GM12878 (cell line): ENCODE measurements around the gene CGB2. TPM values are rescaled to one million over a fixed set of nuclear protein-coding genes. Genes with fewer than 3 reads are reported as not detected.

Experiments used
- ATAC-seq: fragments of 200-7000 bp; cut with Tn5 transposase; 3 replicates; pipeline ENCODE4 v1.9.1; 2020; ENCODE audit warnings: mild to moderate bottlenecking, moderate library complexity
- BruUV-seq: library from RNA; stranded (reverse); fragments of 400-500 nt; replicated peaks from 2 replicates; lab custom pipeline; 2021; lab: Mats Ljungman, UMichigan
- CTCF ChIA-PET: fragments of 300-600 bp; sonication (Branson Sonifier 250); formaldehyde crosslinking; extraction: SDS; loops from one replicate; lab custom pipeline; 2021; ENCODE audit warnings: inconsistent platforms; lab: Yijun Ruan, JAX
- POLR2A ChIA-PET: fragments of 350-600 bp; formaldehyde crosslinking; extraction: SDS; loops from one replicate; lab custom pipeline; 2021; ENCODE audit warnings: inconsistent platforms; lab: Charles Lee
- RAD21 ChIA-PET: fragments of 300-600 bp; sonication (Branson Sonifier 250); formaldehyde crosslinking; loops from one replicate; lab custom pipeline; 2023; ENCODE audit warnings: antibody characterized with exemption; ENCODE audit not compliant: unreplicated experiment; lab: Charles Lee
- SMC1A ChIA-PET: fragments of 300-600 bp; sonication (Branson Sonifier 250); formaldehyde crosslinking; loops from one replicate; lab custom pipeline; 2023; ENCODE audit not compliant: unreplicated experiment, uncharacterized antibody; lab: Charles Lee
- DNase-seq: peaks from one replicate; pipeline ENCODE4 v3.0.0-alpha.2; 2011; ENCODE audit warnings: low read depth, low spot score
- FAIRE-seq: peaks from 3 replicates; lab custom pipeline; 2011; peaks lifted over from hg19 to GRCh38; lab: Jason Lieb, UNC
- H2AFZ ChIP-seq: 2 replicates; pipeline ENCODE4 v1.6.0; 2011; ENCODE audit warnings: low read depth, low read length, control low read depth; ENCODE audit not compliant: control insufficient read depth
- H3K27ac ChIP-seq: 2 replicates; pipeline ENCODE4 v1.5.1; 2011; ENCODE audit warnings: control low read depth; ENCODE audit not compliant: control insufficient read depth, insufficient read depth
- H3K27me3 ChIP-seq, 2 experiments: replicated peaks in 1 of 2; 2 replicates each; pipeline versions ENCODE4 v1.6.0 to v1.6.1; 2011; ENCODE audit warnings: low read length in 1 of 2; ENCODE audit not compliant: control insufficient read depth in 2 of 2, insufficient read depth in 2 of 2
- H3K36me3 ChIP-seq, 2 experiments: 2 replicates each; pipeline ENCODE4 v1.5.1; 2011; ENCODE audit warnings: low read length in 1 of 2; ENCODE audit not compliant: control insufficient read depth in 2 of 2, insufficient read depth in 2 of 2
- H3K4me1 ChIP-seq: 2 replicates; pipeline ENCODE4 v1.6.1; 2011; ENCODE audit warnings: mild to moderate bottlenecking, low read length, moderate library complexity, mixed read lengths; ENCODE audit not compliant: control insufficient read depth, insufficient read depth
- H3K4me2 ChIP-seq: 2 replicates; pipeline ENCODE4 v1.6.0; 2011; ENCODE audit warnings: control low read depth; ENCODE audit not compliant: control insufficient read depth, insufficient read depth
- H3K4me3 ChIP-seq: fragments of 200-600 bp; sonication (generic); 2 replicates; pipeline ENCODE4 v1.5.1; 2016
- H3K79me2 ChIP-seq: 2 replicates; pipeline ENCODE4 v1.6.0; 2011; ENCODE audit warnings: low read length; ENCODE audit not compliant: control insufficient read depth, insufficient read depth
- H3K9ac ChIP-seq: 2 replicates; pipeline ENCODE4 v1.8.0; 2011; ENCODE audit warnings: low read length, control low read depth, mixed read lengths; ENCODE audit not compliant: control insufficient read depth, insufficient read depth
- H3K9me3 ChIP-seq: replicated peaks from 3 replicates; pipeline ENCODE4 v1.5.1; 2011; ENCODE audit warnings: mild to moderate bottlenecking, low read length; ENCODE audit not compliant: control insufficient read depth, insufficient read depth
- H4K20me1 ChIP-seq: 2 replicates; pipeline ENCODE4 v1.6.0; 2011; ENCODE audit not compliant: control insufficient read depth, insufficient read depth
- BCLAF1 ChIP-seq: fragments of 450-650 bp; IDR thresholded peaks from 2 replicates; pipeline ENCODE4 v1.6.1; 2017; ENCODE audit warnings: antibody characterized with exemption, mild to moderate bottlenecking, moderate library complexity
- CTCF ChIP-seq, 3 experiments: IDR thresholded peaks in 2 of 3; conservative IDR thresholded peaks in 1 of 3; 2 replicates each; pipeline ENCODE4 v1.5.1; 2011; ENCODE audit warnings: low read depth in 3 of 3, low read length in 3 of 3, mild to moderate bottlenecking in 3 of 3, control low read depth in 2 of 3, moderate library complexity in 2 of 3, inconsistent platforms in 1 of 3, mixed read lengths in 1 of 3; ENCODE audit not compliant: control insufficient read depth in 2 of 3, insufficient read depth in 1 of 3; ENCODE audit errors: extremely low read depth in 1 of 3
- CUX1 ChIP-seq: IDR thresholded peaks from 2 replicates; pipeline ENCODE4 v1.6.1; 2012; ENCODE audit warnings: improper control_type of control experiment, low read depth, low read length; ENCODE audit not compliant: insufficient replicate concordance
- POLR2A ChIP-seq: IDR thresholded peaks from 2 replicates; pipeline ENCODE4 v1.6.1; 2011; ENCODE audit warnings: low read depth, mild to moderate bottlenecking, low read length
- PRDM15 ChIP-seq: fragments of 450-650 bp; formaldehyde crosslinking; IDR thresholded peaks from 2 replicates; pipeline ENCODE4 v1.4.0; 2020; ENCODE audit warnings: mild to moderate bottlenecking, moderate library complexity
- SPI1 ChIP-seq: IDR thresholded peaks from 2 replicates; pipeline ENCODE4 v1.6.1; 2011; ENCODE audit warnings: low read depth, mild to moderate bottlenecking, low read length, moderate library complexity, borderline replicate concordance; ENCODE audit not compliant: insufficient read depth
- ZNF274 ChIP-seq: IDR thresholded peaks from one replicate; pipeline ENCODE4 v1.8.0; 2011; ENCODE audit not compliant: insufficient read length, insufficient read depth
- WGBS: methylation state at CpG from one replicate; pipeline ENCODE4 v1.1.6; 2016; ENCODE audit warnings: low lambda C conversion rate; ENCODE audit not compliant: insufficient replicate concordance, insufficient coverage; ENCODE audit errors: missing lambda C conversion rate; 5-methylcytosine and 5-hydroxymethylcytosine counted together
- in situ Hi-C: fragments of 300-500 bp; cut with MboI; formaldehyde crosslinking; loops from 9 replicates; pipeline ENCODE4 v1.14.3; 2018; ENCODE audit warnings: mixed read lengths
- intact Hi-C: fragments of 100-400 bp; cut with micrococcal nuclease; formaldehyde crosslinking; loops from one replicate; pipeline ENCODE4 v1.14.2; 2022; ENCODE audit not compliant: unreplicated experiment
- polyA plus RNA-seq, 11 experiments: library from polyadenylated mRNA; depleted of rRNA in 4 of 11; unstranded in 6 of 11; stranded (reverse) in 5 of 11; fragments of >200 nt; fragmentation: Nextera tagmentation in 4 of 11; fragmentation: Illumina TruSeq in 1 of 11; extraction: Ambion mirVana in 4 of 11; extraction: Trizol in 1 of 11; gene quantifications; 1 replicate in 1 of 11; 2 replicates in 10 of 11; pipeline versions ENCODE4 v1.2.1 to v1.2.3, GENCODE V29; 2011 to 2016; ENCODE audit warnings: inconsistent platforms in 2 of 11, missing spikeins in 2 of 11, low read depth in 1 of 11
- total RNA-seq, 4 experiments: library from RNA; depleted of rRNA in 3 of 4; stranded (reverse); fragments of >200 nt in 3 of 4; fragmentation: Illumina TruSeq in 1 of 4; extraction: Trizol in 1 of 4; gene quantifications; 2 replicates each; pipeline versions ENCODE4 v1.2.1 to v1.2.3, GENCODE V29; 2013 to 2021

CGB2 gene
- total and polyA plus RNA-seq, 10 of the 15 experiments (the other 5 are each of a cell fraction or from before 2014, with no cell fraction given), result 0.20 to 0.37 TPM; not detected in 8

GRCh38 chr19:49019242-49019932 lies 12.3 kb upstream of the CGB2 start:
- ATAC-seq, result peak; percentile 22; the same call in 2 of the 3 replicates
- peak overlapping the region; percentile 31 for H3K4me2 ChIP-seq
- SMC1A ChIA-PET, result no interaction called here
- 7% methylated on average over 41 of the region's 41 CpGs for WGBS
- in situ Hi-C loops (no loop called here), intact Hi-C loops (no loop called here)
- no peaks in the 10 kb centered on the region for H4K20me1 ChIP-seq
- RAD21 ChIA-PET, result interaction anchor here (0.6 kb wide), 1 partner anchor 43 kb away, joined by 3 read pairs; no protein-coding TSS in a partner anchor
- H3K27ac ChIP-seq, result no peak overlapping the region
- H3K4me3 ChIP-seq, result peak overlapping the region; percentile 40; the same call in 1 of the 2 replicates
- no peaks in the 10 kb centered on the region for H3K9me3 ChIP-seq
- CTCF ChIA-PET, result interaction anchor here (0.8 to 3.1 kb wide), 2 partner anchors 21 to 78 kb away, joined by 3 to 14 read pairs; no protein-coding TSS in a partner anchor
- peak overlapping the region; percentile 34 for H2AFZ ChIP-seq
- no peaks in the 10 kb centered on the region for H3K27me3 ChIP-seq
- no peak overlapping the region for H3K9ac ChIP-seq
- peaks cover 0 to 6% of the 10 kb centered on the region in 2 experiments; a peak in 2 of 4 replicates for H3K36me3 ChIP-seq
- peaks cover 15% of the 10 kb centered on the region for H3K4me1 ChIP-seq
- POLR2A ChIA-PET, result interaction anchor here (0.6 kb wide), 1 partner anchor 483 kb away, joined by 6 read pairs; no protein-coding TSS in a partner anchor
- DNase-seq, result no peak
- BruUV-seq, result no TSS peak
- no peaks in the 10 kb centered on the region for H3K79me2 ChIP-seq
- no peak for FAIRE-seq
- TF ChIP-seq ZNF274, result no peak
- TF ChIP-seq CTCF (IDR thresholded peaks at IDR 0.05 in 2 of 3, conservative IDR thresholded peaks at IDR 0.05 in 1 of 3; ENCODE audit: control insufficient read depth in 2 of 3, extremely low read depth in 1 of 3, insufficient read depth in 1 of 3, low read depth in 3 of 3, low read length in 3 of 3), result 0 out of 6 replicates have a peak, but pooled peaks of 1 of the 3 experiments have one; percentile 4
- TF ChIP-seq BCLAF1, result no peak
- no peak for TF ChIP-seq POLR2A
- no peak for TF ChIP-seq PRDM15 (CRISPR knock-in tag)
- TF ChIP-seq CUX1, result no peak
- TF ChIP-seq SPI1, result no peak
